ENCODE data around the gene CLK4. TPM values are rescaled to one million over a fixed set of nuclear protein-coding genes. Genes with fewer than 3 reads are reported as not detected.

Gene CLK4
- total RNA-seq, 1 experiment from 2014 or later: 16.0 TPM

- no peak for TF ChIP-seq ZNF512 (CRISPR knock-in tag; IDR thresholded peaks at IDR 0.05; ENCODE audit: borderline replicate concordance)
Observed at GRCh38 chr5:178619390-178619789, 7.5 kb downstream of the CLK4 start (continued).

GRCh38 chr5:178612299-178612698 lies 14.6 kb downstream of the CLK4 start:
- Mint-ChIP-seq H3K9me3 (peaks cover 11% of the 10 kb centered on the region), H3K4me3 (no peak overlapping the region), H3K4me1 (no peaks in the 10 kb centered on the region), H3K36me3 (peaks cover 66% of the 10 kb centered on the region), H3K27me3 (ENCODE audit: low read depth) (no peaks in the 10 kb centered on the region), H3K27ac (no peak overlapping the region)
- DNase-seq (ENCODE audit: low spot score) (no peak), ATAC-seq (no peak)
- TF ChIP-seq PRRX2 (CRISPR knock-in tag; IDR thresholded peaks at IDR 0.05) (no peak), ZNF425 (CRISPR knock-in tag; conservative IDR thresholded peaks at IDR 0.05) (no peak), NFE2L1 (CRISPR knock-in tag; IDR thresholded peaks at IDR 0.05) (no peak), STAT6 (CRISPR knock-in tag; conservative IDR thresholded peaks at IDR 0.05; ENCODE audit: low read depth) (no peak), KAT7 (CRISPR knock-in tag; IDR thresholded peaks at IDR 0.05; ENCODE audit: borderline replicate concordance) (no peak), ZNF317 (CRISPR knock-in tag; IDR thresholded peaks at IDR 0.05; ENCODE audit: borderline replicate concordance, low read depth) (no peak), NR1H2 (CRISPR knock-in tag; IDR thresholded peaks at IDR 0.05) (no peak), ATF1 (CRISPR knock-in tag; IDR thresholded peaks at IDR 0.05) (no peak), CTCF (IDR thresholded peaks at IDR 0.05) (no peak), ZMAT4 (CRISPR knock-in tag; IDR thresholded peaks at IDR 0.05) (no peak), SMAD3 (CRISPR knock-in tag; IDR thresholded peaks at IDR 0.05; ENCODE audit: borderline replicate concordance) (no peak), ZNF396 (CRISPR knock-in tag; IDR thresholded peaks at IDR 0.05; ENCODE audit: borderline replicate concordance) (no peak), ZBTB43 (CRISPR knock-in tag; IDR thresholded peaks at IDR 0.05) (no peak), NR2C2 (CRISPR knock-in tag; IDR thresholded peaks at IDR 0.05) (no peak), NFYB (CRISPR knock-in tag; conservative IDR thresholded peaks at IDR 0.05; ENCODE audit: low read depth) (no peak)
- ChIA-PET CTCF (no interaction called here), POLR2A (no interaction called here)

Data from WTC11 (cell line).